ENCODE data around the gene BABAM2. TPM values are rescaled to one million over a fixed set of nuclear protein-coding genes. Genes with fewer than 3 reads are reported as not detected.

BABAM2 gene
- total and polyA plus RNA-seq, 9 of the 15 experiments (the other 6 are each of a cell fraction or from before 2014, with no cell fraction given) = 10.9 to 37.4 (median 25.6) TPM

- no peak for TF ChIP-seq REST (IDR thresholded peaks at IDR 0.05; ENCODE audit: borderline replicate concordance)
- no peak for TF ChIP-seq REST (CRISPR knock-in tag; IDR thresholded peaks at IDR 0.05; ENCODE audit: low read depth)
- no peak for TF ChIP-seq TOE1 (IDR thresholded peaks at IDR 0.05; ENCODE audit: borderline replicate concordance)
- no peak for TF ChIP-seq TOE1 (CRISPR knock-in tag; IDR thresholded peaks at IDR 0.05; ENCODE audit: borderline replicate concordance, low read depth)
- no peak for TF ChIP-seq PREB (CRISPR knock-in tag; IDR thresholded peaks at IDR 0.05)
- no peak for TF ChIP-seq HNRNPLL (IDR thresholded peaks at IDR 0.05; ENCODE audit: low read depth, low read length, poor library complexity, severe bottlenecking)
These were observed 281.8 kb downstream of the BABAM2 start (continued) for GRCh38 chr2:28172114-28172898.
